Caco-2 (cell line): ENCODE results near the gene ITGAV. TPM values are rescaled to one million over a fixed set of nuclear protein-coding genes. Genes with fewer than 3 reads are reported as not detected.

Experiments used
- BruUV-seq: library from RNA; stranded (reverse); fragments of 400-500 nt; replicated peaks from 2 replicates; lab custom pipeline; 2021; lab: Mats Ljungman, UMichigan
- CTCF ChIA-PET: fragments of 300-600 bp; sonication (Branson Sonifier 250); formaldehyde crosslinking; loops from one replicate; lab custom pipeline; 2022; ENCODE audit warnings: antibody characterized with exemption; lab: Charles Lee
- POLR2A ChIA-PET: fragments of 300-600 bp; sonication (Branson Sonifier 250); formaldehyde crosslinking; loops from one replicate; lab custom pipeline; 2022; ENCODE audit warnings: antibody characterized with exemption; lab: Charles Lee
- DNase-seq, 2 experiments: peaks; one replicate each; pipeline versions ENCODE4 v3.0.0 to v3.0.0-alpha.2; 2020 to 2022
- H3K27me3 ChIP-seq: replicated peaks from 2 replicates; pipeline ENCODE4 v1.6.0; 2011; ENCODE audit warnings: low read length; ENCODE audit not compliant: control insufficient read depth, insufficient read depth
- H3K36me3 ChIP-seq: 2 replicates; pipeline ENCODE4 v1.5.1; 2011; ENCODE audit warnings: low read length; ENCODE audit not compliant: control insufficient read depth, insufficient read depth
- H3K4me1 ChIP-seq: fragments of 250-450 bp; sonication (Bioruptor Pico); 2 replicates; pipeline ENCODE4 v1.5.1; 2020; ENCODE audit warnings: mild to moderate bottlenecking
- H3K4me3 ChIP-seq: 2 replicates; pipeline ENCODE4 v1.5.1; 2011; ENCODE audit warnings: low read depth, mild to moderate bottlenecking, control low read depth, low read length
- H3K9me3 ChIP-seq: fragments of 250-450 bp; sonication (Bioruptor Pico); 2 replicates; pipeline ENCODE4 v1.5.1; 2020; ENCODE audit warnings: mild to moderate bottlenecking, moderate library complexity
- H3K27ac Mint-ChIP-seq: one replicate; pipeline ENCODE4 v1.8.0; 2022; ENCODE audit warnings: mixed read lengths; ENCODE audit not compliant: unreplicated experiment
- H3K27me3 Mint-ChIP-seq: one replicate; pipeline ENCODE4 v1.8.0; 2022; ENCODE audit warnings: mixed read lengths; ENCODE audit not compliant: insufficient read depth, unreplicated experiment
- H3K36me3 Mint-ChIP-seq: one replicate; pipeline ENCODE4 v1.8.0; 2022; ENCODE audit warnings: mild to moderate bottlenecking, mixed read lengths; ENCODE audit not compliant: insufficient read depth, unreplicated experiment
- H3K4me1 Mint-ChIP-seq: one replicate; pipeline ENCODE4 v1.8.0; 2022; ENCODE audit warnings: low read depth, mixed read lengths; ENCODE audit not compliant: unreplicated experiment
- H3K4me3 Mint-ChIP-seq: one replicate; pipeline ENCODE4 v1.8.0; 2022; ENCODE audit warnings: mild to moderate bottlenecking, moderate library complexity, mixed read lengths; ENCODE audit not compliant: unreplicated experiment
- H3K9me3 Mint-ChIP-seq: one replicate; pipeline ENCODE4 v1.8.0; 2022; ENCODE audit warnings: mixed read lengths; ENCODE audit not compliant: unreplicated experiment
- intact Hi-C: fragments of 100-400 bp; cut with micrococcal nuclease; formaldehyde crosslinking; loops from one replicate; pipeline ENCODE4 v1.10.0; 2022; ENCODE audit not compliant: unreplicated experiment
- total RNA-seq: library from RNA; stranded (reverse); gene quantifications from 2 replicates; pipeline ENCODE4 v1.2.3, GENCODE V29; 2022
- TF ChIP-seq, protein P1 (sequence below), 2 experiments: fragments of 200-600 bp in 1 of 2; IDR thresholded peaks; 1 replicate in 1 of 2; 2 replicates in 1 of 2; pipeline versions ENCODE4 v1.5.1 to v1.8.0; 2011 to 2022; ENCODE audit warnings: antibody characterized with exemption in 1 of 2, control low read depth in 1 of 2, inconsistent platforms in 1 of 2, low read depth in 1 of 2, low read length in 1 of 2, mild to moderate bottlenecking in 1 of 2, moderate library complexity in 1 of 2; ENCODE audit not compliant: insufficient read depth in 1 of 2, severe bottlenecking in 1 of 2, unreplicated experiment in 1 of 2

ITGAV gene
- total RNA-seq, 1 experiment from 2014 or later: 42.6 TPM

DNA sequence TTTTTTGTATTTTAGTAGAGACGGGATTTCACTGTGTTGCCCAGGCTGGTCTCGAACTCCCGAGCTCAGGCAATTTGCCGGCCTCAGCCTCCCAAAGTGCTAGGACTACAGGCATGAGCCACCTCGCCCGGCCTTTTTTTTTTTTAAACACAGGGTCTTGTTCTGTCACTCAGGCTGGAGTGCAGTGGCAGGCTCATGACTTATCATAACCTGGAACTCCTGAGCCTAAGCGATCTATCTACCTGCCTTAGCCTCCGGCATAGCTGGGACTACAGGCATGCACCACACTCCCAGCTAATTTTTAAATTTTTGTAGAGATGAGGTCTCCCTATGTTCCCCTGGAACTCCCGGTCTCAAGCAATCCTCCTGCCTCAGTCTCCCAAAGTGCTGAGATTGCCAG, 1.4 kb upstream of the ITGAV start:
- Mint-ChIP-seq H3K4me1 (peaks cover 19% of the 10 kb centered on the region), H3K27me3 (no peaks in the 10 kb centered on the region), H3K36me3 (peaks cover 14% of the 10 kb centered on the region), H3K27ac (no peak overlapping the region), H3K4me3 (no peak overlapping the region), H3K9me3 (no peaks in the 10 kb centered on the region)
- Histone ChIP-seq H3K4me3 (no peak overlapping the region), H3K4me1 (peaks cover 22% of the 10 kb centered on the region), H3K9me3 (no peaks in the 10 kb centered on the region), H3K27me3 (no peaks in the 10 kb centered on the region), H3K36me3 (no peaks in the 10 kb centered on the region)
- TF ChIP-seq, protein P1, sequence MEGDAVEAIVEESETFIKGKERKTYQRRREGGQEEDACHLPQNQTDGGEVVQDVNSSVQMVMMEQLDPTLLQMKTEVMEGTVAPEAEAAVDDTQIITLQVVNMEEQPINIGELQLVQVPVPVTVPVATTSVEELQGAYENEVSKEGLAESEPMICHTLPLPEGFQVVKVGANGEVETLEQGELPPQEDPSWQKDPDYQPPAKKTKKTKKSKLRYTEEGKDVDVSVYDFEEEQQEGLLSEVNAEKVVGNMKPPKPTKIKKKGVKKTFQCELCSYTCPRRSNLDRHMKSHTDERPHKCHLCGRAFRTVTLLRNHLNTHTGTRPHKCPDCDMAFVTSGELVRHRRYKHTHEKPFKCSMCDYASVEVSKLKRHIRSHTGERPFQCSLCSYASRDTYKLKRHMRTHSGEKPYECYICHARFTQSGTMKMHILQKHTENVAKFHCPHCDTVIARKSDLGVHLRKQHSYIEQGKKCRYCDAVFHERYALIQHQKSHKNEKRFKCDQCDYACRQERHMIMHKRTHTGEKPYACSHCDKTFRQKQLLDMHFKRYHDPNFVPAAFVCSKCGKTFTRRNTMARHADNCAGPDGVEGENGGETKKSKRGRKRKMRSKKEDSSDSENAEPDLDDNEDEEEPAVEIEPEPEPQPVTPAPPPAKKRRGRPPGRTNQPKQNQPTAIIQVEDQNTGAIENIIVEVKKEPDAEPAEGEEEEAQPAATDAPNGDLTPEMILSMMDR (IDR thresholded peaks at IDR 0.05; ENCODE audit: insufficient read depth in 1 of 2, low read depth in 1 of 2, low read length in 1 of 2, severe bottlenecking in 1 of 2, unreplicated experiment in 1 of 2): no peak
- CTCF ChIA-PET: interaction anchor here (1.4 kb wide), 1 partner anchor 192 kb away, joined by 4 read pairs; no protein-coding TSS in a partner anchor
- no peak for DNase-seq
- BruUV-seq: no TSS peak
- intact Hi-C loops: loop anchor here (5.0 kb wide), 1 partner anchor 56 kb away; no protein-coding TSS in a partner anchor
- POLR2A ChIA-PET: interaction anchor here (0.7 to 1.2 kb wide), 2 partner anchors 54 to 67 kb away, joined by 5 read pairs; no protein-coding TSS in a partner anchor

DNA sequence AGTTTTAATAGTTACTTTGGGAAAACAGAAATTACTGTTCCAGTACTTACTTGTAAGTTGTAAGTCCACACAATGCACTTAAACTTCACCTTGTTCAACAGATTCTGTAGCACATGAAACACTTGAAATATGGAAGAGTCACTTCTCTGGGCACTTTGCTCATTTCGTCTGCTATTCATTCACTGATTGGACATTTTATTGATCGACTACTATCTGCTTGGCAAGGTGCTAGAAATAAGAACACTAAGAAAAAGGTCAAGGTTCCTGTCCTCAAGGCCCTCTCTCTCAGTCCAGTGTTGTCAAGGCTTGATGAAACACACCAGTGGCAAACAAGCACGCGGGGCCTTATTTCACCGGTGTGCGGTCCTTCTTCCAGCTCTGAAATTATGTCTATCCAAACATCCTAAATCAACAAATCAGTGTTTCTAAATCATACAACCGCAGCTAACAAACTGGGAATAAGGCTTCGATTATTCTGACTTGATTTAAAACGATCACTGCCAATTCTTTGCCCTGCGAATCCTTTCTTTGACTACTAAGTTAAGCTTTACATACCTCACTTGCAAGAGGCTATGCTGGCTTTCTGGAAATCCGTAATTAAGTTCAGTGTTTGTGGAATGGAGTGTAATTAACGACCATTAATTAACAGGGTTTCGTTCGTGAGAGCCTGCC, 780 bp upstream of the ITGAV start:
- Histone ChIP-seq H3K4me3 (peak overlapping the region; percentile 98), H3K27me3 (no peaks in the 10 kb centered on the region), H3K36me3 (no peaks in the 10 kb centered on the region), H3K9me3 (no peaks in the 10 kb centered on the region), H3K4me1 (peaks cover 22% of the 10 kb centered on the region)
- intact Hi-C loops: loop anchor here (1.0 to 5.0 kb wide), 4 partner anchors 19 to 103 kb away; partner anchors contain the start of gene ZC3H15
- TSS peak; percentile 73 for BruUV-seq
- Mint-ChIP-seq H3K4me1 (peaks cover 22% of the 10 kb centered on the region), H3K27ac (peak overlapping the region; percentile 46), H3K27me3 (no peaks in the 10 kb centered on the region), H3K36me3 (peaks cover 14% of the 10 kb centered on the region), H3K4me3 (peak overlapping the region; percentile 86), H3K9me3 (no peaks in the 10 kb centered on the region)
- TF ChIP-seq, protein P1 (IDR thresholded peaks at IDR 0.05; ENCODE audit: insufficient read depth in 1 of 2, low read depth in 1 of 2, low read length in 1 of 2, severe bottlenecking in 1 of 2, unreplicated experiment in 1 of 2): no peak
- ChIA-PET CTCF (interaction anchor here (0.6 to 1.8 kb wide), 6 partner anchors 19 to 192 kb away, joined by 3 to 10 read pairs (median 4); partner anchors contain the start of gene ZC3H15), POLR2A (interaction anchor here (0.6 to 2.0 kb wide), 9 partner anchors 9 to 103 kb away, joined by 3 to 19 read pairs (median 5); partner anchors contain the start of gene ZC3H15)
- peak in 1 of 2 experiments; percentile 21 for DNase-seq

DNA sequence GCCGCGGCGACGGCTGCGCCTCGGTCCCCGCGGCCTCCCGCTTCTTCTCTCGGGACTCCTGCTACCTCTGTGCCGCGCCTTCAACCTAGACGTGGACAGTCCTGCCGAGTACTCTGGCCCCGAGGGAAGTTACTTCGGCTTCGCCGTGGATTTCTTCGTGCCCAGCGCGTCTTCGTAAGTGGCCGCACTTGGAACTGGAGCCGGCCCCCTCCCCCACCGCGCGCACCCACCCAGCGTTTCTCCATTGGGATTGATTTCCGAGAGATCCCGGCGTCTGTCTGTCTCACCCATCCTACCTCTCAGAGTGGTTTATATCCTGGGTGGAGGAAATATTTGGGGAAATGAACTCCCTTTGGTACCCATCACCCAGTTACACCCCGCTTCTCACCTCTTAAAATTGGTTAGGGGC, 498 bp downstream of the ITGAV start:
- H3K27me3 Mint-ChIP-seq: no peaks in the 10 kb centered on the region
- no peaks in the 10 kb centered on the region for H3K9me3 ChIP-seq
- H3K4me3 ChIP-seq: peak overlapping the region; percentile 98
- no TSS peak for BruUV-seq
- intact Hi-C loops: loop anchor here (2.0 kb wide), 1 partner anchor 50 kb away; no protein-coding TSS in a partner anchor
- CTCF ChIA-PET: interaction anchor here (1.0 to 1.8 kb wide), 3 partner anchors 52 to 104 kb away, joined by 4 to 10 read pairs (median 4); partner anchors contain the start of gene ZC3H15
- peaks cover 27% of the 10 kb centered on the region for H3K4me1 ChIP-seq
- H3K4me1 Mint-ChIP-seq: peaks cover 25% of the 10 kb centered on the region
- peak overlapping the region; percentile 46 for H3K27ac Mint-ChIP-seq
- peak in 1 of 2 experiments; percentile 53 for DNase-seq
- H3K9me3 Mint-ChIP-seq: no peaks in the 10 kb centered on the region
- TF ChIP-seq, protein P1 (IDR thresholded peaks at IDR 0.05; ENCODE audit: insufficient read depth in 1 of 2, low read depth in 1 of 2, low read length in 1 of 2, severe bottlenecking in 1 of 2, unreplicated experiment in 1 of 2): no peak
- no peaks in the 10 kb centered on the region for H3K36me3 ChIP-seq
- H3K4me3 Mint-ChIP-seq: peak overlapping the region; percentile 86
- POLR2A ChIA-PET: interaction anchor here (1.0 to 2.0 kb wide), 5 partner anchors 8 to 104 kb away, joined by 3 to 19 read pairs (median 9); partner anchors contain the start of gene ZC3H15
- no peaks in the 10 kb centered on the region for H3K27me3 ChIP-seq
- peaks cover 14% of the 10 kb centered on the region for H3K36me3 Mint-ChIP-seq
